WTC11 (cell line): ENCODE measurements around the gene AP3D1. TPM values are rescaled to one million over a fixed set of nuclear protein-coding genes. Genes with fewer than 3 reads are reported as not detected.

Source experiments
- ATAC-seq: fragments of 200-7000 bp; cut with Tn5 transposase; 2 replicates; pipeline ENCODE4 v1.10.0; 2021; ENCODE audit warnings: mild to moderate bottlenecking, moderate library complexity
- CTCF ChIA-PET: fragments of 300-600 bp; sonication (Branson Sonifier 250); formaldehyde crosslinking; loops from one replicate; lab custom pipeline; 2021; ENCODE audit warnings: antibody characterized with exemption; lab: Charles Lee
- POLR2A ChIA-PET: fragments of 350-600 bp; sonication (Branson Sonifier 250); formaldehyde crosslinking; loops from one replicate; lab custom pipeline; 2021; ENCODE audit warnings: antibody characterized with exemption; lab: Charles Lee
- DNase-seq: peaks from one replicate; pipeline ENCODE4 v3.0.0; 2021; ENCODE audit warnings: low spot score
- H3K27ac Mint-ChIP-seq: 2 replicates; pipeline ENCODE4 v1.8.0; 2021; ENCODE audit warnings: mixed read lengths
- H3K27me3 Mint-ChIP-seq: 2 replicates; pipeline ENCODE4 v1.8.0; 2021; ENCODE audit warnings: low read depth, mild to moderate bottlenecking, moderate library complexity, mixed read lengths
- H3K36me3 Mint-ChIP-seq: 2 replicates; pipeline ENCODE4 v1.8.0; 2021; ENCODE audit warnings: mixed read lengths
- H3K4me1 Mint-ChIP-seq: 2 replicates; pipeline ENCODE4 v1.8.0; 2022; ENCODE audit warnings: mixed read lengths
- H3K4me3 Mint-ChIP-seq: 2 replicates; pipeline ENCODE4 v1.8.0; 2021; ENCODE audit warnings: mild to moderate bottlenecking, moderate library complexity, mixed read lengths
- H3K9me3 Mint-ChIP-seq: 2 replicates; pipeline ENCODE4 v1.8.0; 2021; ENCODE audit warnings: mixed read lengths
- ARID4B ChIP-seq: sonication (generic); formaldehyde crosslinking; IDR thresholded peaks from 2 replicates; pipeline ENCODE4 v1.8.0; 2023; ENCODE audit warnings: missing genetic modification reagents, mild to moderate bottlenecking, borderline replicate concordance
- CREB1 ChIP-seq: sonication (generic); formaldehyde crosslinking; IDR thresholded peaks from 2 replicates; pipeline ENCODE4 v1.8.0; 2023; ENCODE audit warnings: mild to moderate bottlenecking, missing genetic modification reagents
- FOXK1 ChIP-seq: sonication (generic); formaldehyde crosslinking; IDR thresholded peaks from 2 replicates; pipeline ENCODE4 v1.8.0; 2022; ENCODE audit warnings: mild to moderate bottlenecking, moderate library complexity, missing genetic modification reagents
- MXD4 ChIP-seq: fragments of 250-450 bp; sonication (Bioruptor Pico); IDR thresholded peaks from 2 replicates; pipeline ENCODE4 v1.8.0; 2021; ENCODE audit warnings: mild to moderate bottlenecking, moderate library complexity, borderline replicate concordance
- PRDM15 ChIP-seq: sonication (generic); formaldehyde crosslinking; IDR thresholded peaks from 2 replicates; pipeline ENCODE4 v1.8.0; 2022; ENCODE audit warnings: missing genetic modification reagents
- SMAD4 ChIP-seq: sonication (generic); formaldehyde crosslinking; IDR thresholded peaks from 2 replicates; pipeline ENCODE4 v1.8.0; 2022; ENCODE audit warnings: mild to moderate bottlenecking, missing genetic modification reagents
- SOX15 ChIP-seq: fragments of 250-450 bp; sonication (Bioruptor Pico); IDR thresholded peaks from 2 replicates; pipeline ENCODE4 v1.9.0; 2021; ENCODE audit warnings: mild to moderate bottlenecking
- TEAD1 ChIP-seq: sonication (generic); formaldehyde crosslinking; IDR thresholded peaks from 2 replicates; pipeline ENCODE4 v1.8.0; 2022; ENCODE audit warnings: mild to moderate bottlenecking, missing genetic modification reagents
- ZNF121 ChIP-seq: sonication (generic); formaldehyde crosslinking; IDR thresholded peaks from 2 replicates; pipeline ENCODE4 v1.8.0; 2023; ENCODE audit warnings: missing genetic modification reagents
- ZNF138 ChIP-seq: sonication (generic); formaldehyde crosslinking; conservative IDR thresholded peaks from 2 replicates; pipeline ENCODE4 v1.8.1; 2022; ENCODE audit warnings: mild to moderate bottlenecking, moderate library complexity, missing genetic modification reagents
- ZNF396 ChIP-seq: fragments of 250-450 bp; sonication (Bioruptor Pico); IDR thresholded peaks from 2 replicates; pipeline ENCODE4 v1.8.0; 2021; ENCODE audit warnings: mild to moderate bottlenecking, moderate library complexity, borderline replicate concordance
- ZNF512 ChIP-seq: sonication (generic); formaldehyde crosslinking; IDR thresholded peaks from 2 replicates; pipeline ENCODE4 v1.8.1; 2022; ENCODE audit warnings: missing genetic modification reagents, borderline replicate concordance
- total RNA-seq: library from RNA; stranded (reverse); gene quantifications from 3 replicates; pipeline ENCODE4 v1.2.3, GENCODE V29; 2021
- TF ChIP-seq, protein P1 (sequence below): fragments of 250-450 bp; sonication (Bioruptor Pico); IDR thresholded peaks from 2 replicates; pipeline ENCODE4 v1.9.0; 2021; ENCODE audit warnings: mild to moderate bottlenecking, borderline replicate concordance

Gene AP3D1
- total RNA-seq, 1 experiment from 2014 or later, result 190 TPM

DNA sequence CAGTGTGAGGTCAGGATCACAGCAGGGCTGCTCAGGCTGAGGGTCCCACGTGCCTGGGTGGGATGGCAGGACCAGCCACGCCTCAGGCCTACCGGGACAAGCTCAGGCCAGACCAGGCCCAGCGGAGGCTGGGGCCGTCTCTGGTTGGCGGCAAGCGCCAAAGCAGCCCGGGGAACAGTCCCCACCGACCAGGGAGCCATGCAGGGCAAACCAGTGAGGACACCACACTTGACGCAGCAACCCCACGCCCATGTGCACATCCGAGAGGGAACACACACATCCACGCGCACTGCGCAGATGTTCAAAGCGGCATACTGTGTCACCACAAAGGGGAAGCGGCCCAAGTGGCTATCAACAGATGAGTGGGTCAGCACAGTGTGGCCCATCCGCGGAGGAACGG is 39.5 kb downstream of the AP3D1 start:
- ATAC-seq (no peak), DNase-seq (no peak)
- H3K27me3 Mint-ChIP-seq, result no peaks in the 10 kb centered on the region
- H3K27ac Mint-ChIP-seq, result no peak overlapping the region
- TF ChIP-seq ZNF138 (no peak), CREB1 (CRISPR knock-in tag) (no peak), FOXK1 (CRISPR knock-in tag) (no peak), ARID4B (CRISPR knock-in tag) (no peak), SMAD4 (CRISPR knock-in tag) (no peak), ZNF396 (CRISPR knock-in tag) (no peak), SOX15 (no peak)
- TF ChIP-seq, protein P1, sequence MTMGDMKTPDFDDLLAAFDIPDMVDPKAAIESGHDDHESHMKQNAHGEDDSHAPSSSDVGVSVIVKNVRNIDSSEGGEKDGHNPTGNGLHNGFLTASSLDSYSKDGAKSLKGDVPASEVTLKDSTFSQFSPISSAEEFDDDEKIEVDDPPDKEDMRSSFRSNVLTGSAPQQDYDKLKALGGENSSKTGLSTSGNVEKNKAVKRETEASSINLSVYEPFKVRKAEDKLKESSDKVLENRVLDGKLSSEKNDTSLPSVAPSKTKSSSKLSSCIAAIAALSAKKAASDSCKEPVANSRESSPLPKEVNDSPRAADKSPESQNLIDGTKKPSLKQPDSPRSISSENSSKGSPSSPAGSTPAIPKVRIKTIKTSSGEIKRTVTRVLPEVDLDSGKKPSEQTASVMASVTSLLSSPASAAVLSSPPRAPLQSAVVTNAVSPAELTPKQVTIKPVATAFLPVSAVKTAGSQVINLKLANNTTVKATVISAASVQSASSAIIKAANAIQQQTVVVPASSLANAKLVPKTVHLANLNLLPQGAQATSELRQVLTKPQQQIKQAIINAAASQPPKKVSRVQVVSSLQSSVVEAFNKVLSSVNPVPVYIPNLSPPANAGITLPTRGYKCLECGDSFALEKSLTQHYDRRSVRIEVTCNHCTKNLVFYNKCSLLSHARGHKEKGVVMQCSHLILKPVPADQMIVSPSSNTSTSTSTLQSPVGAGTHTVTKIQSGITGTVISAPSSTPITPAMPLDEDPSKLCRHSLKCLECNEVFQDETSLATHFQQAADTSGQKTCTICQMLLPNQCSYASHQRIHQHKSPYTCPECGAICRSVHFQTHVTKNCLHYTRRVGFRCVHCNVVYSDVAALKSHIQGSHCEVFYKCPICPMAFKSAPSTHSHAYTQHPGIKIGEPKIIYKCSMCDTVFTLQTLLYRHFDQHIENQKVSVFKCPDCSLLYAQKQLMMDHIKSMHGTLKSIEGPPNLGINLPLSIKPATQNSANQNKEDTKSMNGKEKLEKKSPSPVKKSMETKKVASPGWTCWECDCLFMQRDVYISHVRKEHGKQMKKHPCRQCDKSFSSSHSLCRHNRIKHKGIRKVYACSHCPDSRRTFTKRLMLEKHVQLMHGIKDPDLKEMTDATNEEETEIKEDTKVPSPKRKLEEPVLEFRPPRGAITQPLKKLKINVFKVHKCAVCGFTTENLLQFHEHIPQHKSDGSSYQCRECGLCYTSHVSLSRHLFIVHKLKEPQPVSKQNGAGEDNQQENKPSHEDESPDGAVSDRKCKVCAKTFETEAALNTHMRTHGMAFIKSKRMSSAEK (CRISPR knock-in tag), result no peak
- ChIA-PET CTCF (interaction anchor here (1.0 to 1.2 kb wide), 2 partner anchors 44 to 92 kb away, joined by 3 read pairs; no protein-coding TSS in a partner anchor), POLR2A (no interaction called here)
- H3K4me3 Mint-ChIP-seq, result no peak overlapping the region
- 0 out of 2 replicates have a peak, but pooled peaks cover 4% of the 10 kb centered on the region for H3K9me3 Mint-ChIP-seq
- H3K36me3 Mint-ChIP-seq, result peaks cover 58% of the 10 kb centered on the region
- no peaks in the 10 kb centered on the region for H3K4me1 Mint-ChIP-seq

DNA sequence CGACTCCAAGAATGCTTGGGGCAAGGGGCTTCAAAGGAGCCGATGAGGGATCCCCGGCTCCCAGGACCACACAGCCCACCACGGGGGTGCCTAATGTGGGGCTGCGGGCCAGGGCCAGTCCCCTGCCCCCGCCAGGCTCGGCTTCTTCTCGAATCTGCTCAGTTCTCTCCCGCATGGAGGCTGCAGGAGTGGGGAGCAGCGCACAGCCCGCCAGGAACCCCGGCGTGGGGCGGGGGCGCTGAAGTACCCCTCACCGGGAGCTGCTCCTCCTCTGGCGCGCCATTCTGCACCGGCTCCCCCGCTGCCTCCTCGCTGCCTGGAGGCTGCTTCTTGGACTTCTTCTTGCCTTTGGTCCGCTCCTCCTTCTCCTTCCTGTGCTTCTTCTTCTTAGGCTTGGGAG is 39.9 kb downstream of the AP3D1 start:
- H3K4me1 Mint-ChIP-seq, result no peaks in the 10 kb centered on the region
- H3K27ac Mint-ChIP-seq, result no peak overlapping the region
- peaks cover 8% of the 10 kb centered on the region for H3K9me3 Mint-ChIP-seq
- ATAC-seq, result no peak
- H3K4me3 Mint-ChIP-seq, result no peak overlapping the region
- TF ChIP-seq ZNF121, result no peak
- TF ChIP-seq ZNF512 (CRISPR knock-in tag), result no peak
- TF ChIP-seq PRDM15, result no peak
- no peak for TF ChIP-seq TEAD1 (CRISPR knock-in tag)
- no peak for TF ChIP-seq MXD4 (CRISPR knock-in tag)
- TF ChIP-seq, all 79 proteins: peak for 0
- POLR2A ChIA-PET, result no interaction called here
- DNase-seq, result no peak
- CTCF ChIA-PET, result interaction anchor here (0.8 to 1.8 kb wide), 6 partner anchors 16 to 181 kb away, joined by 3 to 5 read pairs (median 3); no protein-coding TSS in a partner anchor
- Mint-ChIP-seq H3K27me3 (no peaks in the 10 kb centered on the region), H3K36me3 (peaks cover 63% of the 10 kb centered on the region)
